H1 (cell line): ENCODE measurements around the gene COTL1. TPM values are rescaled to one million over a fixed set of nuclear protein-coding genes. Genes with fewer than 3 reads are reported as not detected.
A peak's percentile ranks its signal among the peaks of the same experiment; 100 is the strongest.

Experiments used
- ASH2L ChIP-seq: fragments of 200-600, 300-600 bp; sonication (generic); IDR thresholded peaks from one replicate; pipeline ENCODE4 v1.7.1; 2017; ENCODE audit warnings: low read length
- BACH1 ChIP-seq: IDR thresholded peaks from 2 replicates; pipeline ENCODE4 v1.6.1; 2012; ENCODE audit warnings: low read length, improper control_type of control experiment
- CBX8 ChIP-seq: fragments of 300-800, 300-1000 bp; sonication (generic); IDR thresholded peaks from 2 replicates; pipeline ENCODE4 v1.7.1; 2016; ENCODE audit warnings: low read depth, low read length, borderline replicate concordance
- CHD2 ChIP-seq: IDR thresholded peaks from 2 replicates; pipeline ENCODE4 v1.6.1; 2012; ENCODE audit warnings: low read length, improper control_type of control experiment
- E2F6 ChIP-seq: IDR thresholded peaks from 2 replicates; pipeline ENCODE4 v1.6.1; 2012; ENCODE audit warnings: inconsistent platforms
- HDAC2 ChIP-seq, 2 experiments: fragments of 300-600 bp in 1 of 2; sonication (generic) in 1 of 2; IDR thresholded peaks; 2 replicates each; pipeline ENCODE4 v1.6.1; 2011 to 2012; ENCODE audit warnings: low read depth in 2 of 2, low read length in 2 of 2, mild to moderate bottlenecking in 2 of 2, moderate library complexity in 2 of 2, borderline replicate concordance in 1 of 2, inconsistent platforms in 1 of 2
- KDM4A ChIP-seq: IDR thresholded peaks from one replicate; pipeline ENCODE4 v1.7.1; 2012; ENCODE audit warnings: low read depth, mild to moderate bottlenecking, moderate library complexity, low read length, inconsistent platforms; ENCODE audit not compliant: severe bottlenecking
- MAX ChIP-seq: IDR thresholded peaks from 2 replicates; pipeline ENCODE4 v1.6.1; 2012; ENCODE audit warnings: inconsistent platforms
- NRF1 ChIP-seq: IDR thresholded peaks from 2 replicates; pipeline ENCODE4 v1.6.1; 2011; ENCODE audit warnings: mild to moderate bottlenecking, low read depth, low read length, improper control_type of control experiment
- POLR2A ChIP-seq, 2 experiments: IDR thresholded peaks; 1 replicate in 1 of 2; 2 replicates in 1 of 2; pipeline ENCODE4 v1.6.1; 2011; ENCODE audit warnings: low read depth in 2 of 2, low read length in 2 of 2, mild to moderate bottlenecking in 2 of 2; ENCODE audit errors: control extremely low read depth in 1 of 2
- RNF2 ChIP-seq: fragments of 200-900, 300-1000 bp; sonication (generic); IDR thresholded peaks from 2 replicates; pipeline ENCODE4 v1.7.1; 2016; ENCODE audit warnings: borderline replicate concordance, low read depth, mild to moderate bottlenecking, antibody characterized with exemption, low read length; ENCODE audit not compliant: poor library complexity, severe bottlenecking; ENCODE audit errors: missing control alignments
- RXRA ChIP-seq: IDR thresholded peaks from 2 replicates; pipeline ENCODE4 v1.6.1; 2011; ENCODE audit warnings: low read depth, mild to moderate bottlenecking, low read length, moderate library complexity; ENCODE audit not compliant: insufficient read depth
- SP2 ChIP-seq: IDR thresholded peaks from 2 replicates; pipeline ENCODE4 v1.6.1; 2012; ENCODE audit warnings: mild to moderate bottlenecking, low read length, inconsistent platforms
- YY1 ChIP-seq: IDR thresholded peaks from 2 replicates; pipeline ENCODE4 v1.6.1; 2011; ENCODE audit warnings: low read depth, mild to moderate bottlenecking, low read length
- polyA plus RNA-seq, 7 experiments: library from polyadenylated mRNA; depleted of rRNA in 3 of 7; stranded (reverse) in 5 of 7; unstranded in 2 of 7; fragments of >200 nt in 5 of 7; fragments of 200-250 nt in 2 of 7; gene quantifications; 1 replicate in 5 of 7; 2 replicates in 1 of 7; 4 replicates in 1 of 7; pipeline versions ENCODE4 v1.2.1 to v1.2.3, GENCODE V29; 2011 to 2013; ENCODE audit warnings: missing spikeins in 2 of 7, mixed read lengths in 2 of 7
- total RNA-seq: library from RNA; stranded (reverse); fragmentation: NEBNext Ultra II Directional; extraction: Animal tissue kit (Norgen Biotek cat#: 25700); gene quantifications from 2 replicates; pipeline ENCODE4 v1.2.1, GENCODE V29; 2021

The COTL1 gene
- total and polyA plus RNA-seq, 2 of the 8 experiments (the other 6 are each of a cell fraction or from before 2014, with no cell fraction given), result 59.2 to 183 TPM

GRCh38 chr16:84647828-84648594 lies 30.1 kb upstream of the COTL1 start, which contains the start of gene KLHL36 (continued):
- TF ChIP-seq E2F6 (peak; percentile 74), RNF2 (no peak), KDM4A (peak; percentile 88), RXRA (no peak), POLR2A (IDR thresholded peaks at IDR 0.05; ENCODE audit: control extremely low read depth in 1 of 2, low read depth in 2 of 2, low read length in 2 of 2) (no peak), HDAC2 (IDR thresholded peaks at IDR 0.05; ENCODE audit: borderline replicate concordance in 1 of 2, low read depth in 2 of 2, low read length in 2 of 2) (peak in 1 of 2 experiments; percentile 64; a peak in 2 of 4 replicates), CBX8 (no peak), SP2 (no peak), ASH2L (peak; percentile 74), CHD2 (no peak), NRF1 (no peak), MAX (peak; percentile 45), BACH1 (peak; percentile 50; the same call in 1 of the 2 replicates), YY1 (peak; percentile 25; the same call in 1 of the 2 replicates)
